GM21381 (cell line): ENCODE data around the gene MREG.

Experiments used
- ATAC-seq: cut with Tn5 transposase; IDR thresholded peaks from one replicate; pipeline ENCODE4 v1.9.1; 2021; ENCODE audit warnings: mild to moderate bottlenecking, moderate library complexity; ENCODE audit not compliant: unreplicated experiment

The MREG gene

DNA sequence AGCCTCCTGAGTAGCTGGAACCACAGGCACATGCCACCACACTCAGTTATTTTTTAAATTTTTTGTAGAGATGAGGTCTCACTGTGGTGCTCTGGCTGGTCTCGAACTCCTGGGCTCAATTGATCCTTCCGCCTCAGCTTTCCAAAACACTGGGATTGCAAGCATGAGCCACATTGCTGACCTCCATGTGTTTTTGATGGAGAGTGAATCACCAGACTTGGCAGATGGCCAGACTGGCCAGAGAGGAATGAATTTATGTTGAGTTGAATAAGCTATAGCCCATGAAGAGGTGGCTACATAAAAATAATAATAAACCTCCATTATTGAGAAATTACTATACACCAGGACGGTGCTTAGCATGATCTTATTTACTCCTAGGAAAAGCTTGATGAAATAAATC is 91.5 kb downstream of the MREG start:
- ATAC-seq, result no peak

- ATAC-seq, result peak; percentile 55
Observed at GRCh38 chr2:215920244-215921100, 92.9 kb downstream of the MREG start.

GRCh38 chr2:215919624-215920243 is 93.6 kb downstream of the MREG start:
- ATAC-seq, result no peak

- ATAC-seq, result no peak
Observed at GRCh38 chr2:215918901-215919599, 94.3 kb downstream of the MREG start.

- ATAC-seq, result peak; percentile 70
Observed at GRCh38 chr2:215917953-215918620, 95.3 kb downstream of the MREG start.

DNA sequence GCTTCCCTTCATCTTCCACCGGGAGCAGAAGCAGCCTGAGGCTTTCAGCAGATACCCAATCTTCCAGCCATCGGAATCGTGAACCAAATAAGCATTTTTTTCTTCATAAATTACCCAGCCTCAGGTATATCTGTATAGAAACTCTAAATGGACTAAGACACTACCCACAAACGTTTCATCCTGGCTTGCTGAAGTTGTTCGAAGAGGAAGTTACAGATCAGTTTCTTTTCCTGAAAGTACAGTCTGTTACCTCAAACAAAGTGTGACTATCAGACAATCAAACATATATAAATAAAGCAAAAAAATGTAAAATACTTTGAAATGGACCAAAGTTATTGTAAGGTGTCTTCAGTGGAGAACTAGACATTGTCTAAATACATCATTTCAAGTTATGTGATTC is 97.9 kb downstream of the MREG start:
- ATAC-seq, result no peak

- ATAC-seq, result no peak
Observed at GRCh38 chr2:215914777-215915165, 98.6 kb downstream of the MREG start.

- ATAC-seq, result no peak
Observed at GRCh38 chr2:215914054-215914776, 99.1 kb downstream of the MREG start.

DNA sequence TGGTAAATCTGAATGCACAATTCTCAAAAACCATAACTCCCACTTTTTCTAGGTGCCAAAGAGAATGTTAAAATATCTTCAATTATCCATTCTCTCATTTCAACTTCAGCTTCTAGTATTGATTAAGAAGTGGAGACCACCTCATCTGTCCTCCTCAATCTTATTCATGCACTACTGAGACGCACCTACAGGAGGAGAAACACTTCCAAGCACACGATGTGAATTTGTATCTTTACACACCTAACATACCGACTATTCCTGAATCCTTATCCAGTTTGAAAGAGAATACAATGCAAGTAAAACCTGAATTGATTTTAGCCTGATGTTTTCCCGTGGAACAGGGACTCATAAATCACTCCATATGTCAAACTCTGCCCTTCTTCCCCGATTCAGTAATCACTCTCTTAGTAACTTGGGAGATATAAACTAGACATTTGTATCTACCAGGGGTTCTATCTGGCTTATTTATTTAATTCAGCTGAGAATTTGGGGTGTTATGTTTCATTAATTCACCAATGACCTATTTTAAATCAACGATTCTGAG is 101.0 kb downstream of the MREG start:
- ATAC-seq, result no peak

DNA sequence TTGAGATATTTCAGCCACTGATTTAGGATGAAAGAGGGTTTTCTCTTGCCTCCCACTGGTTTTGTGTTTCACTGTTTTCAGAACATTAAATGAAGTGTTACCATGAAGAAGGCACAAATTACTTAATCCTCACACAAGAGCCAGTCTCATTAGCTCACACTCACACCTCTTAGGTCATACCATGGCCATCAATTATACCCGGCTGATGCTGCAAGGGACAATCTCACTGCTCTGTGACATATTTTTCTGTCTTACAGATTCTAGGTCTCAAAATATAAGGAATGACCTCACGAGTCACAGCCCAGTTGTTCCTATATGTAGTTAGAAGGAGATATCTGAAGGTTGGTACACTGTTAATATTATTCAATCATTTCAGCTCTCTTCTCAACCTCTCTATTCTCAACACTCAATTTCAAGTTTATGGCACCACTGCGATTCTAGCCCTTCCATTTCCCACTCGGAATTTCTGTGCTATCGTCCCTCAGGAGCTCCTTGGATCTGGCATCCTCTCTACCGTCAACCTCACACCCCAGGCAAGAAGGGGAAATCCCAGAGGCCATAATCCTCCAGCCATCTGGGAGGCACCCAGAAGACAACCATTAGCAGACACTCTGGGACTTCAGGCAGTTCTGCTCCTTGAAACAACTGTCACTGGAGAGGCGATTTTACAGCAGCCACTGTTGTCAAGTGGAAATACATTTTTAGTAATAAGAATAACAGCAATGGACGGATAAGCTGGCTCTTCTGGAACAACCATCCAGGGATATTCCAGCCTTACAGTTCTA is 101.9 kb downstream of the MREG start:
- no peak for ATAC-seq

GRCh38 chr2:215910180-215910579 is 103.2 kb downstream of the MREG start:
- ATAC-seq, result no peak

GRCh38 chr2:215907147-215907546 is 106.2 kb downstream of the MREG start:
- no peak for ATAC-seq

DNA sequence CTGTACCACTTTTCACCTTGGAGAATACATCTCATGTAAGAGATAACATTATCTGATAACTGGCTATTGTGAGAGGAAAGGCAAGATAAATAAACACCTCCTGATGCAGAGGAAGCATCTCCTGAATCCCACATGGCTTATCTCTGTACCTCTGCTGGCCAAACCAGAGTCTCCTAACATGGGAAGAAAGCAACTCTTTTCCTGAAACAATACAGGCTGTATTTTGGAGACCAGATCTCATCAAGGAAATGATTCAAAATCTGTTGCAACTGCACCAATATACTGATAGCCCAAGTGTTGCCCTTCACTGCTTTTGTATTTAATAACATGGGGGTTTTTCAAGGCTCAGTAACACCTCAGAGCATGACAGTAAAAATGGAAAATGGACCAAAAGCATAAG is 106.9 kb downstream of the MREG start:
- no peak for ATAC-seq

DNA sequence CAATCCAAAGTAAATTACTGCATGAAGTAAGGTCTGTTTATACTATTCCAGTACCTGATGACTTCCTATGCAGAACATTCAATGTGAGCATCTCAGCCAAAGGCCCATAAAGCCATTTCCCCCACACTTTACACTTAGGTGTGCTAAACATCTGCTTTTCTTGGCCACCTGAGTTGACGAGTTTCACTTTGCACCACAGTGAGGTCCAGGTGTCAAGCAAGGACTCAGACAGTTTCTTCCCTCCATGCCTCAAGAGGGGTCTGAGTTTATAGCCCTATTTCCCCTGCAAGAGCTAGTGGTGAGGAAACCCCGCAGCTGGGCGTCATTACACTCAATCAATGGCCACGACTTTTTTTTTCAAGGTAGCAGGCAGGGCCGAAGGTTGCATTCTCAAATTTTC is 107.7 kb downstream of the MREG start:
- ATAC-seq, result no peak

GRCh38 chr2:215904101-215904500 is 109.2 kb downstream of the MREG start:
- ATAC-seq, result no peak

- no peak for ATAC-seq
Observed at GRCh38 chr2:215903203-215903602, 110.1 kb downstream of the MREG start.

DNA sequence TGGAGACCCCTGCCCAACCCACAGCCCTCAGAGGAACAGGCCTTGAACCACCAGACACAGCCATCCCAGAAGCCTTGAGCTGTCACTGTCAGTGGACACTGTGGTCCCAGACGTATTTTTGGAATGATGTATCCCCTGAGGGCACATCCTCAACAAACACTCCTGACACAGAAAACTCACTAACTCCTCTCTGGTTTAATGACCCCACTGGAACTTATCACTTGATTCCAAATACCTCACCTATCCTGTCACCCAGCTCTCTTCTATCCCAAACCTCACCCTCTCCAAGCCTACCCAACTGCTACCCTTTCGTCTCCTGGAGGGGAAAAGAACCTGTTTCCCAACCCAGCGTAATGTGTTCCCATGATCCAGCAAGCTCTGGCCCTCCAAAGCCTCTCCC is 111.6 kb downstream of the MREG start:
- ATAC-seq, result no peak

DNA sequence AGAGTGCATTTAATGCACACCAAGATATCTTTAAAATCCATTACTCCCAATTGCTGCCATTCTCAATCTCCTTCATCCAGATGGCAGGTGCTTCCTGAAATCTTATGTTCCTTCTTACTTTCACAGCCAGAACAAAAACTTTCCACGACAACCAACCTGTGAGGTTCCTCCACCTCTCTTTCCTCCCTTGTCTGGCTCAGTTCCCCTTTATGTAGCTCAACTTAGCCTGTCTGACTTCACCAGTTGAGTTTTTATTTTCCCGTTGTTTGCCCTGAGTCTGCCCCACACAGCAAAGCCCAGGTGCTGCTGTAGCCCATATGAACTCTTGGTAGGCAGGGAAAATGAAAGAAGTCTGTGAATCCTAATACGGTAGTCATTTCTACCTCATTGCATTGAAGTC is 112.5 kb downstream of the MREG start:
- peak; percentile 83 for ATAC-seq

GRCh38 chr2:215900203-215900611 is 113.1 kb downstream of the MREG start:
- ATAC-seq, result no peak
